CD4-positive, alpha-beta T cell treated with Interleukin-17A for 4 hours (primary cell): ENCODE measurements around the gene OCIAD2.
"Not testable (repeated sequence)": the region's sequence is repeated elsewhere in the genome, so short reads cannot be mapped to it uniquely, and the experiment has no call there.

Source experiments
- DNase-seq: peaks from one replicate; pipeline ENCODE4 v3.0.0-alpha.2; 2020; ENCODE audit warnings: mixed read lengths

Gene OCIAD2, protein sequence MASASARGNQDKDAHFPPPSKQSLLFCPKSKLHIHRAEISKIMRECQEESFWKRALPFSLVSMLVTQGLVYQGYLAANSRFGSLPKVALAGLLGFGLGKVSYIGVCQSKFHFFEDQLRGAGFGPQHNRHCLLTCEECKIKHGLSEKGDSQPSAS

DNA sequence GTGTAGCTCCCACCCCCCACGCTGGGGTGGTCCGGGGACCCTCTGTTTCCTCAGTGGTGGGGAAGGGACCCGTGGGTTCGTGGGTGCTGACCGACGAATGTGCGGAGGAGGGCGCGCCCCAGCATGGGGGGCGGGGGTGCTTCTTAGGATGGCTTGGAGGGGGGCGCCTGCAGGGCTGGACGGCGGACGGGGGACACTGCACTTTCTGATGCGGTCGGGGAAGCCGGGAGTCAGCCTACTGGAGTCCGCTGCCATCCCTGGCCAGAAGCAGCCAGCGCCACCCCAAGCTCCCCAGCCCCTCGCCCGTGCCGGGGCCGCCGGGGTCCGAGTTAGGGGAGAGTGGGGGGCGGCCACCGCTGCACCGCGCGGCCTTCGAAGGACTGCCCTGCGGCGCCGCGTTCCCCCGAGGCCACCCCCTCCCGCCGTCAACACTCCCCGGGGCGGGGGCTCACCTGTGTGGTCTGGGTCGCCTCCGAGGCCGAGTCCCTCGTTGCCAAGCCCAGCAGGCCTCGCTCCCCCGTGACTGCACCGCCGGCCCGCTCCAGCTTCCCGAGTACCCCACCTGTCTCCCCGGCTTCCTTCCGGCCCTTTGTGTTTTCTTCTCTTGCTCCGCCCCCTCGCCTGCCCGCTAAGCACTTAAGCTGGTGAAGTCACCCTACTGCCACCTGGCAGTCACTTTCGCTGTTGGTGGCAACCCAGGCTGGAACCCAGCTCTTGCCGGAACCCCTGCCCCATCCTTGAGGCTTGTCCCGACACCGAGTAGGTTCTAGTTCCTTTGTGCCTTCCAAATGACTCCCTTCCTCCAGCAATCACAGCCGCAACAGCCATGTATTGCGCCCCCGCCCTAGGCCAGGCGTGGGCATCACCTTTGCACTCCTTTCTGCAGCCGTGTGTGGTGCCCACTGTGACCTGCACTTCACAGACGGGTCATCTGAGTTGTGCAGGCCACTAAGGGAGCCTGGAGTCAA is at the start of gene OCIAD2:
OCIAD2 (minus strand) TSS at position 569 of the 968 bp plus-strand sequence. CDS start 2,225 bp downstream, outside the sequence.
- peak; percentile 93 for DNase-seq

DNA sequence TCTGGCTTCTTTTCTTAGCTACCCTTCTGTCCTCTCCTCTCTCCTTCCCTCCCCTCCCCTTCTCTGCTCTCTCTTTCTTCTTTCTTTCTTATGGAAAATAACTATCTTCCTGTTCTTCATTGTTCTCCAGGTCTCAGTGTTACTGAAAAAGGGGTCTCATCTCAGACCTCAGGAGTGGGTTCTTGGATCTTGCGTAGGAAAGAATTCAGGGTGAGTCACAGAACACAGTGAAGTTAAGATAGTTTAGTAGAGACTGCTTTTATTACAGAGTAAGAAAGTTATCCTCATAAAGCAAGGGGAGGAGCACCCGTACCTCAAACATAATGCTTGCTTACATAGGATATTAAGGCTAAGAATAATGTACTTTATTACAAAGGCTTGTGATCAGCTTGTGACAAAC is 47.7 kb upstream of the OCIAD2 start:
- DNase-seq: no peak

DNA sequence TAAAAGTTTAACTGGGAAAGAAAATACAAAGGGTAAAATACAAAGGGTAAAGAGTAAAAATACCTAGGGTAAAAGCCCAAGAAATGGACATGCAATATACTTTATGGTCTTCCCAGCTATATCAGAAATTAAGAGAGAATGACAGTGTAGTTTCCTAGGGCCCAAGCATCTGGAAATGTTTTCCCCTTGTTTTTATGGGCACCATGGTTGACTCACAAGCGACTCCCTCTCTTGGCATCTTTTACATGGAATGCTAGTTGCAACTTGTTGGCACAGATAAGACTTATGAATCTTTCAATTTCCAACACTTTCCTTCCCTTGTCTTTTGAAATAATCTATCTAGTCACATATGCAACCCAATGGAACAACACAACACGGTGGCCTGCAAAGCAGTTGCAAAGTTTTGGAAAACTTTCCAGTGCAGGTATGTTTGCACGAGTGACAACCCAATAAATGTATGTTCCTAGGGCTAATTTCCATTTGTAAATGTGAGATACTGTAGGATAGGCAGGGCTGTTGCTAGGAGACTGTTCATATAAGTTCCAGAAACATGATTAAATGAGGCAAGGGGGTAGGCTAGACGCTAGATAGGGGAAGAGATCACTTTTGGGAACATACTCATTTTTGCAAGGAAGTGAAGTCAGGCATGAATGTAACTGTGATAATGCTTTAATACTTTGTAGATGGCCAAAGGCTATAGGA is 43.1 kb upstream of the OCIAD2 start:
- no peak for DNase-seq

DNA sequence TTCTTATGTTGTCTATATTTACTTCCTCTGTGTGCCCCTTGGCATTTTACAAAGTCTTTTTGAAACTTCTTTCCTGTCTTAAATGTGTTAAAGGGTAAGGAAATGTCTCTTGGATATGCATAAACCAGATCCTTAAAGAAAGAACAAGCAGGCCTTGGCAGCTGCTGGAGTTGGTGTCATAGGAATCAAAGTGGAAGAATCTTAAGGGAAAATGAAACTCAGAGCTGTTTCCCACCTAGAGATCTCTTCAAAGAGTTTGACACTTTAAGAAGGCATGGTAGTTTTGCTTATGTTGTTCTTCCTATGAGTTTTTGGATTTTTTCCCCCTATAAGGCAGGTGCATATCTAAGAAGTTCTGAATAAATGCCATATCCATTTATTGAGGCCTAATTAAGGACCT is 42.5 kb upstream of the OCIAD2 start:
- no peak for DNase-seq

DNA sequence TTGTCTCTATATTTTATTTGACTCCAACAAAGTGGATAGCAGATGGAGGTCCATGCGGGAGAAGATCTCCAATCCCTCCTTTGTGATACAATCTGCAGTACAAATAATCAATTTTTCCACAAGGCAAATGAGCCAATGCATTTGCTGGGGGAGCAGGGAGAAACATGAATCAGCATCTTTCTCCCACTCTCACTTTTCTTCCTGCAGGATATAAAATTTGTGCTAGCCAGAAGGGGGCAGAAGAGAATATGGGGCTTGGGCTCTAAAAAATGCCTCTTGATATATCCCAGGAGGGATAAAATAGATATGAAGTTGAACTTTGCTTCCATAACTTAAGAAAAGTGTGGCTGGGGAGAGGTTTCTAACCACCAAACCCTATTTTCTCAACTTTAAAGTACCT is 41.2 kb upstream of the OCIAD2 start:
- DNase-seq: no peak

DNA sequence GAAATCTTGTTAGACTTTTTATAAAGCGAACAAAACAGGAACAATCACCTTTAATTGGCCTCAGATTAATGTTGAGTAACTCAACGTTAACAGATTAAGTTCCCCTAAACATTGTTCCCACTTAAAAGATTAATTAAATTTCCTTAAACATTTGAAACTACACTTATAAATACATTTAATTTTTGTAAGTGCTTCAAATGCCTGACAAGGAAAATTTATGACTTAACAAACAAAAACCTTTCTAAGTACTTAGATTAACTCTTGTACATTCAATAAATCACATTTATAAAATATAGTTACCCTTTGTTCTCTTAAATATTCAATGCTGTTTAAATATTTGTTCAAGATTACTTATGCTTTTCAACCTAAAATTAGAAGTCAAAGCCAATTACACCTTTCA is 39.4 kb upstream of the OCIAD2 start:
- DNase-seq: no peak

DNA sequence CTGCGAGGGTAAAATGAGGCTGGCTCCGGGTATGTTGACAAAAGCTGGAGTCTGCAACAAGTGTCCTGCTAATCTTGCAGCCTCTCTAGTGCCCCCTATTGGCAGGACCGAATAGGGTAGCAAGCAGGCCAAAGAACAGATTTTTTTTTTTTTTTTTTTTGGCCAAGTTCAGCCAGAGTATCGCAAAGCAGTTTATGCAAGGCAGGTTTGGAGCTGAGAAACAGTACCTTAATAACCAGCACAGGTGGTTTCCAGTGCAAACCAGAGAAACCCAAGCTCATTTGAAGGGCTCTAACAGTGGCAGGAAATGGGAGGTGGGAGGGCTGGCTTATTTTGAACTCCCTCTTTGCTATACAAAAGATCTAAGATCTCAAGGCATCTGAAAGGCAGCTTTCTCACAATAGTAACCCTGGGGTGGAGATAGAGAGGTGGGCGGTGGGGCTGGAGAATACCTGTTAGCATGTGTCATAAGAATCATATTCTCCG is 38.2 kb upstream of the OCIAD2 start:
- peak; percentile 68 for DNase-seq

DNA sequence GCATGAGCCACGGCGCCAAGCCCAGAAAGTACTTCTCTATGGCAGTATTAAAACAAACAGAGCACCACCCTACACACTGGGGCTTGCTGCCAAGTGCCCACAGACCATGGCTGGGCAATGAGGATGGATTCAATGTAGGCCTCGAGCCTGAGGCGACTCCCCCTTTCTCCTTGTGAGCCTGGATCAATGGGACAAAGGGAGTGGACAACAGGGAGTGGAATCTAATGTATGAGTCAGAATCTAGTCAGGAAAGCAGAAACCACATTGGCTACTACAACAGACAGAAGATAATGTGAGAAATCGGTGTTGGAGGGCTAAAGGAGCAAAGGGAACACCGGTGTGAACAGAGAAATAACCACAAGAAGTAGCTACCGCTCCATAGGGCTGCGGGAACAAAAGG is 37.7 kb upstream of the OCIAD2 start:
- no peak for DNase-seq

DNA sequence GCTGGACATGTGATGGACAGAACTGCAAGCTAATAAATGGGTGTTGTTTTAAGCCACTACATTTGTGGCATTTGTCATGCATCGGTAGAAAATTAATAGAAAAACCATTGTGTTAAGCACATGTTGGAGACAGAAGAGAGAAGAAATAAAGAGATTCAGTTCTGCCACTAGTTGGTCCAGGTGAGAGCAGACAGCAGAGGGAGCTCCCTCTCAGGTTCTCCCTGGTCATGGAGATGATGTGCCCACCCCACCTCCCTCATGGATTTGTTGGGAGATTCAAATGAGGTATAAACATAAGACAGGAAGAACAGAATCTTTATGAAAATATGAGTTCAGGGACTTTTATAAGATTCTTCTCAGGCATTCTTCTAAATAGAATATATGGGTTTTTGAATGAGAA is 36.8 kb upstream of the OCIAD2 start:
- peak; percentile 13 for DNase-seq

DNA sequence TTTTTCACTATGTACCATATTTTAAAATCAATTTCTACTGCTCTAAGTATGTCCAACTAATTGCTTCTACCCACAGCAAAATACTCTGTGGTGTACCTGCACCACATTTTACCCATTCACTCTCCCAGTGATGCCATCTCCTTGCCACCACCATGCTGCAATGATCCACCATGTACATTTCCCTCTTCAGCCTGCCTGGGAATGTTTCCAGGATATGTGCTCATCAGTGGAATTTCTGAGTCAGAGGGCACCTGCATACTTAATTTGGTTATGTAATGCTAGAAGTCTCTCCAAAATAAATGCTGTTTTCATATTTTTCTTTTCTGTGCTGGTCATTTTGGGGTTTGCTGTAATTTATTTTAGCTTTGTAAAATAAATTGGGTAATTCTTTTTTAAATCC is 33.2 kb upstream of the OCIAD2 start:
- DNase-seq: no peak

DNA sequence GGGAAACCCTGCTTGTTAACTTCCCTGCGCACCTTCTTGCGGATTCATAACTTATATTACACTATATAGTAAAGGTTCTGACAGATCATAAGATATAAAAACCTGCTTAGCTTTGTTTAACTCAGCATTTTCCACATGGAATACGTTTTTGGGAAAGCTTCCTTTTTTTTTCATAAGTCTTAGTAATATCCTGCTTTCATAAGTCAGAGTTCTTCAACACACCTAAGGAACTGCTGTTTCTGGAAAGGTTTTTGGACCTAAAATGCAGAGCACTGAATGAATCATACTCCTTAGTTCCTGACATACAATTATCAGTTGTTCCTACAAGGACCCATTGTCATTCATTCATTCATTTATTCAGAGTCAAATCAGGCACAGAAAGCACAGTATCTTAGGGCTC is 32.3 kb upstream of the OCIAD2 start:
- DNase-seq: no peak

DNA sequence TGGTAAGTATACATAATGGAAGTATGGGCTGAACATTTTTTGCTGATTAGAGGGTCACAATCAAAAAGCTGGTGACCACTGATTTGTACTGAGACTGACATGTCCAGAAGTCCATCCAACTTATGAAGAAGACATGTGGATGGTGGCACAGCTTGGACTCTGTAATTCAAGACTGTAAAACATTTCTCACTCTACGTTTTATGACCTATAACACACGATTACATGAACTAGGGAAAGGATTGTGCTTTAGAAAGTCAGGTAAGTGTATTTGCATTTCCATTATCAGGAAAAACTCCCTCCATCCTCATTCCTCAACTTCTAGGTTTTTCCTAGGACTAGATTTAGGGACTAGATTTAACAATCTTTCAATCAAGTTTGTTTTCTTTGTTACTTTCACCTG is 30.5 kb upstream of the OCIAD2 start:
- no peak for DNase-seq

DNA sequence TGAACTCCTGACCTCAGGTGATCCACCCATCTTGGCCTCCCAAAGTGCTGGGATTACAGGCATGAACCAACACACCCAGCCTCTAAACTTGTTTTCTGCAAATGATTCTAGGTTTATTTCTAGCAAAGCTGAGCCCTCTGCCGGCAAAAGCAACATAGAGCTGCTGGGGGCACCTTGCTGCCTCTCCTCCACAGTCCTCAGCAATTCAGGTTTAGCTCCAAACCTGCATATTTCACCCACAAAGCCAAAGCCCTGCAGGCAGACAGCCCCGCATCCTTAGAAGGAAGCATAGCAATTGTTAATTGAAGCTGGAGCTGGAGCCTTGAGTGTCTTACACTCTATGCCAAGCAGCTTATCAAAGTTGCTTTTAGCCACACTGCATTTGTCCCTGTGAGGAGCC is 24.9 kb upstream of the OCIAD2 start:
- DNase-seq: no peak

DNA sequence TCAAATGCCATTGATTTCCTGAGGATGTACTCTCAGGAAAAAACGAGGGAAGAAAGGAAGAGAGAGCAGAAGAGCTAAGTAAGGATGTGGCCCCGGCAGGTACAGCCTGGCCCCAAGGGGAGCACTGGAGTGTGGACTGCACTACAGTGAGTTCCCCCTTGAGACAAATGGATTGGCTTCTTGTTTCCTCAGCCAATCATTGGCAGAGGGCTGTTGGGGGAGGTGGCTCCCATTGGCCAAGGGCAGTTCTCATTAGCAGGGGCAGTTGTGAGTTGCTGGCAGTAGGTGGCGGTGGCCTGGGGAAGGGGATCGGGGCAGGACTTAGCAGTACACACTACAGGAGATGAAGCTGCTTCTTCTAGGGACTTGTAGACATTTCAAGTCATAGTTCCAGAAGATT is 24.1 kb upstream of the OCIAD2 start:
- DNase-seq: no peak

DNA sequence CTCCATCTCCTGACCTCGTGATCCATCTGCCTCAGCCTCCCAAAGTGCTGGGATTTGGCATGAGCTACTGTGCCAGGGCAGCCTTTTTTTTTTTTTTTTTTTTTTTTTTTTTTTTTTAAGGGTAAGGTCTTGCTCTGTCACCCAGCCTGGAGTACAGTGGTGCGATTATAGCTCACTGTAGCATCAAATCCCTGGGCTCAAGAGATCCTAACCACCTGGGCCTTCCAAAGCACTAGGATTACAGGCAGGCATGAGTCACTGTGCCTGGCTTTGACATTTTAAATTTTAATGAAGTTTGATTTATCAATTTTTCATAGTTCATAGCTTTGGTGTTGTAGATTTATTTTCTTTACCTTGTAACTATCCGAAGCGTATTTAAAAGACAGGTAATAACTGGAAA is 17.8 kb upstream of the OCIAD2 start:
- DNase-seq: no peak

DNA sequence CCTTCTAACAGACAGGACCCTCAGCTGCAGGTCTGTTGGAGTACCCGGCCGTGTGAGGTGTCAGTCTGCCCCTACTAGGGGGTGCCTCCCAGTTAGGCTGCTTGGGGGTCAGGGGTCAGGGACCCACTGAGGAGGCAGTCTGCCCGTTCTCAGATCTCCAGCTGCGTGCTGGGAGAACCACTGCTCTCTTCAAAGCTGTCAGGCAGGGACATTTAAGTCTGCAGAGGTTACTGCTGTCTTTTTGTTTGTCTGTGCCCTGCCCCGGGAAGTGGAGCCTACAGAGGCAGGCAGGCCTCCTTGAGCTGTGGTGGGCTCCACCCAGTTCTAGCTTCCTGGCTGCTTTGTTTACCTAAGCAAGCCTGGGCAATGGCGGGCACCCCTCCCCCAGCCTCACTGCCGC is 16.5 kb upstream of the OCIAD2 start:
- not testable (repeated sequence) for DNase-seq

DNA sequence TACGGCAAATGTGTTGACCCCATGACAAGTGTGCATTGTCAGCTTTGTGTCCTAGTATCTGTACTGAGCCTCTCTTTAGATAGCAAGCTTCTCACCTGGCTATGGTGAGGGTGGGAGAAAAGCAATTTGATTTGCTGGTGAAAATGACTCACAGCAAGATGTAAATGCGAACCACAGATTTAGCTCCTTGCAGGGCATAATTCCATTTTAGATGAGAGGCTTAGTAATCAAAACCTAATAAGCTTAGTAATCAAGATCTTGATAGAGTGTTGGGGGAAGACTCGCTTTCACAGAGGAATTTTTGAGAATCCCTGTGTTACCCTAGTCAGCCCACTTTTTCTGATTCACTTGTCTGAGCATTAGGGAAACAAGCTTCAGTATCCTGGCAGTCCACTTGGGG is 7.7 kb upstream of the OCIAD2 start:
- no peak for DNase-seq

DNA sequence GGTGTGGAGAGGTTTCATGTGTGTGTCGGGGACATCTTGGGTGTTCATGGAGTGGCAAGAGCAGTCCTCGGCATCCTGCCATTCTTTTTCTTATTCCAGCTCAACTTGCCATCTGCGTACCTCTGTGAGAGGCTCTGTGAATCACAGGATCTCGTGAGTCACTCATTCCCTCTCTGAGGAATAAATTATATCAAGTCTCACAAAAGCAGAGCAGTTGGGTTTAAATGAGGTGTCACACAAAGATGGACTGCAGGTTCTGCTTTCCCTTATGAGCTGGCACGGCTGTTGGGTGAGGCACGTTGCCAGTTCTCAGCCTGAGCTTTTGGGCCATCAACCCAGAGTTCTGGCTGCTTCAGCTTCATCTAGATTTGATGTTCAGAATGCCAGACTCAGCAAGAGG is 6.8 kb upstream of the OCIAD2 start:
- DNase-seq: no peak

DNA sequence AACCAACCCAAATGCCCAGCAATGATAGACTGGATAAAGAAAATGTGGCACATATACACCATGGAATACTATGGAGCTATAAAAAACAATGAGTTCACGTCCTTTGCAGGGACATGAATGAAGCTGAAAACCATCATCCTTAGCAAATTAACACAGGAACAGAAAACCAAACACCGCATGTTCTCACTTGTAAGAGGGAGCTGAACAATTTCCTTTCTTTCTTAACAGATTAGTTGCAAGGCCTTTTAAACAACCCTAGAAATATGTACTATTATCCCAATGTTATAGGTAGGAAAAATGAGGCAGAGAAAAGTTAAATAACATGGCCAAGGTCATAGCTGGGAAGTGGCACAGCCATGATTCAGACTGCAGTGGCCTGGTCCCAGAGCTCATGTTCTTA is 5.8 kb upstream of the OCIAD2 start:
- no peak for DNase-seq

DNA sequence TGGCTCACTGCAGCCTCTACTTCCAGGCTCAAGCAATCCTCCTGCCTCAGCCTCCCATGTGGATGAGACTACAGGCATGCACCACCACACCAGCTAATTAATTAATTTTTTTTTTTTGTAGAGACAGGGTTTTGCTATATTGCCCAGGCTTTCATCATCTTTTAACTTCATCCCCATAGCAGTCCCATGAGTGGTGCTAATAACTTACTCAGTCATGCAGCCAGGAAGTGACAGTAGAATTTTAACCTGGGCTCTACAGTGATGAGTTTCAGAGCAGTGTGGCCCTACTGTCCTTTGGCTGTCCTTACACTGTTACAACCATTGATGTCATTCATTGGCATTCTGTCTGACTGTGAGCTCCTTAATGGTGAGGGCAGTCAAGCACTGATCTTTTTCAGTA is 3.9 kb upstream of the OCIAD2 start:
- no peak for DNase-seq

DNA sequence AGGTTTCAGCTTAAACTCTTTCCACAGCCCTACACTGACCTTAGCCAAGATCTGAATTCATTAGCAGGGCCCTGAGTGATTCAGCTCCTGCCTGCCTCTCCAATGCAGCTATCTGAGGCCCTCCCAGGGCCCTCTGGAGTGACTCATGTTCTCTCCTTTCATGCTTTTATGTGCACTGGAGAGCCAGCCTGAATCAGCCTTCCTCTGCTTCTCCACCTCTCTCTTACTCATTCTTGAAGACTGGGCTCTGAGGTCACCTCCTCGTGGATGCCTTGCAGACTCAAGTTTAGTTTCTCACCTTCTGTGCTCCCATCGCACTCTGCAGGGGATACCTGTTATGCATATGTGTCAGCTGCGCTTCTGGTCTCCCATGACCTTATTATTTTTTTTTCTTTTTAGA is 3.1 kb upstream of the OCIAD2 start:
- peak; percentile 65 for DNase-seq

DNA sequence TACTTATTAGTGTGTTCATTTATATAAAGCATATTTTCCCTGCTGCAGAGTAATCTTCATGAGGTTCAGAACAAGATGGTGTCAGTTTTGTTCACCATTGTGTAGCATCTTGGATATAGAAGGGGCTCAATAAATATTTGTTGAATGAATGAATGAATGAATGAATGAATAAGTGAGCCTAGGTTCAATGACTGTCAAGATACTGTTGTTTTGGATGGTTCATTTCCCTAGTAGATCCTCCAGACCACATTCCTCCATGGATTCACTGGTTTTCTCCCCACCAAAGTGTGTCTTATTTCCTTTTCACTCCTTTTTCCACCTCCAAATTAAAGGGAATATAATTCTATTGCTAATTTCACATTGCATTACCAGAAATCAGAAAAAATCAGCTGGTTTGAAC is 2.1 kb upstream of the OCIAD2 start:
- no peak for DNase-seq

DNA sequence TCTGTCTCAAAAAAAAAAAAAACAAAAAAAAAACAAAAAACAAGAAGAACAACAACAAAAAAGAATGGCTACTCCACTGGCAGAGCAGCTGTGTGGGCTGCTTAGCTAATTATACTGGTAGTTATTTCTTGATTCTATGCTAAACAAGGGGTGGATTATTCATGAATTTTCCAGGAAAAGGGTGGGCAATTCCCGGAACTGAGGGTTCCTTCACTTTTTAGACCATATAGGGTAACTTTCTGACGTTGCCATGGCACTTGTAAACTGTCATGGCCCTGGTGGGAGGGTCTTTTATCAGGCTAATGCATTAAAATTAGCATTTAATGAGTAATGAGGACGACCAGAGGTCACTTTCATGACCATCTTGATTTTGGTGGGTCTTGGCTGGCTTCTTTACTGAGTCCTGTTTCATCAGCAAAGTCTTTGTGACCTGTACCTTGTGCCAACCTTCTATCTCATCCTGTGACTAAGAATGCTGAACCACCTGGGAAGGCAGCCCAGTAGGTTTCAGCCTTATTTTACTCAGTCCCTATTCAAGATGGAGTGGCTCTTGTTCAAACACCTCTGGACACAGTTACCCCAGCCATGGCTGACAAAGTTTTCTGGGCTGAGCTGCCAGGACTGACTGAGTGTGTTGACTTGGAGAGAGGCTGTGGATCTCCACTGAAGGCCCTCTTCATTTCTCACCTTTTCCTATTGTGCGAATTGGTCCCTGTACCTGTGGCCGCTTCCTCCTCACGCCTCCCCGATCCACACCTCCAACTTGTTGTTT is 1.3 kb upstream of the OCIAD2 start:
- DNase-seq: no peak
